HepG2 (cell line): ENCODE results near the gene GPER1. TPM values are rescaled to one million over a fixed set of nuclear protein-coding genes. Genes with fewer than 3 reads are reported as not detected.

Experiments
- AGO2 ChIP-seq: fragments of 200-400 bp; formaldehyde crosslinking; optimal IDR thresholded peaks from 2 replicates; pipeline ENCODE3; 2017; ENCODE audit warnings: mild to moderate bottlenecking, low read depth, low read length, moderate library complexity
- DNMT1 ChIP-seq: sonication (generic); formaldehyde crosslinking; IDR thresholded peaks from 2 replicates; pipeline ENCODE4 v1.5.1; 2020; ENCODE audit warnings: mild to moderate bottlenecking, missing genetic modification reagents
- HNRNPLL ChIP-seq: fragments of 200-400 bp; formaldehyde crosslinking; IDR thresholded peaks from 2 replicates; pipeline ENCODE4 v1.6.1; 2017; ENCODE audit warnings: mild to moderate bottlenecking, low read depth, low read length; ENCODE audit not compliant: poor library complexity, severe bottlenecking
- NCOA1 ChIP-seq: sonication (generic); formaldehyde crosslinking; IDR thresholded peaks from 2 replicates; pipeline ENCODE4 v1.9.0; 2021; ENCODE audit warnings: missing genetic modification reagents
- NFYC ChIP-seq: IDR thresholded peaks from 2 replicates; pipeline ENCODE4 v1.6.1; 2016; ENCODE audit warnings: missing genetic modification reagents, missing compliant biosample characterization
- NR1H2 ChIP-seq: sonication (generic); formaldehyde crosslinking; IDR thresholded peaks from 2 replicates; pipeline ENCODE4 v1.8.1; 2022; ENCODE audit warnings: low read depth, missing genetic modification reagents, borderline replicate concordance
- NRL ChIP-seq: sonication (generic); formaldehyde crosslinking; IDR thresholded peaks from 2 replicates; pipeline ENCODE4 v1.5.0; 2020; ENCODE audit warnings: missing genetic modification reagents, mild to moderate bottlenecking, moderate library complexity, borderline replicate concordance
- PCBP1 ChIP-seq: fragments of 200-400 bp; formaldehyde crosslinking; IDR thresholded peaks from 2 replicates; pipeline ENCODE4 v1.6.1; 2017; ENCODE audit warnings: mild to moderate bottlenecking, low read depth, low read length, borderline replicate concordance
- PLRG1 ChIP-seq: fragments of 450-650 bp; conservative IDR thresholded peaks from 2 replicates; pipeline ENCODE4 v1.6.1; 2016
- SRF ChIP-seq: IDR thresholded peaks from 2 replicates; pipeline ENCODE4 v1.6.1; 2011; ENCODE audit warnings: mild to moderate bottlenecking, low read depth, low read length, moderate library complexity
- TCF12 ChIP-seq, 2 experiments: fragments of 450-650 bp in 1 of 2; sonication (generic) in 1 of 2; formaldehyde crosslinking in 1 of 2; IDR thresholded peaks; 2 replicates each; pipeline versions ENCODE4 v1.6.1 to v1.8.0; 2017 to 2022; ENCODE audit warnings: antibody characterized with exemption in 1 of 2, mild to moderate bottlenecking in 1 of 2, missing genetic modification reagents in 1 of 2, moderate library complexity in 1 of 2
- ZBTB3 ChIP-seq: sonication (generic); formaldehyde crosslinking; IDR thresholded peaks from 2 replicates; pipeline ENCODE4 v1.4.0; 2020; ENCODE audit warnings: low read depth, mild to moderate bottlenecking, moderate library complexity, missing genetic modification reagents, borderline replicate concordance
- ZNF230 ChIP-seq: sonication (generic); formaldehyde crosslinking; IDR thresholded peaks from 2 replicates; pipeline ENCODE4 v1.4.0; 2020; ENCODE audit warnings: mild to moderate bottlenecking, missing genetic modification reagents
- ZNF563 ChIP-seq: sonication (generic); formaldehyde crosslinking; IDR thresholded peaks from 2 replicates; pipeline ENCODE4 v1.8.0; 2022; ENCODE audit warnings: mild to moderate bottlenecking, moderate library complexity, missing genetic modification reagents
- ZNF607 ChIP-seq: sonication (generic); formaldehyde crosslinking; IDR thresholded peaks from 2 replicates; pipeline ENCODE4 v1.5.1; 2020; ENCODE audit warnings: missing genetic modification reagents, mild to moderate bottlenecking, borderline replicate concordance
- ZNF672 ChIP-seq: sonication (generic); formaldehyde crosslinking; IDR thresholded peaks from 2 replicates; pipeline ENCODE4 v1.8.1; 2022; ENCODE audit warnings: missing genetic modification reagents
- polyA plus RNA-seq, 8 experiments: library from polyadenylated mRNA; depleted of rRNA in 3 of 8; stranded (reverse) in 7 of 8; unstranded in 1 of 8; fragments of >200 nt; fragmentation: Illumina TruSeq in 4 of 8; extraction: Trizol in 4 of 8; gene quantifications; 2 replicates each; pipeline versions ENCODE4 v1.2.1 to v1.2.3, GENCODE V29; 2011 to 2016; ENCODE audit warnings: low read depth in 4 of 8, missing spikeins in 1 of 8, mixed read lengths in 1 of 8; ENCODE audit not compliant: insufficient read depth in 1 of 8
- total RNA-seq, 5 experiments: library from RNA; depleted of rRNA; stranded (reverse); fragments of >200 nt; fragmentation: Illumina TruSeq; extraction: Trizol; gene quantifications; 2 replicates each; pipeline ENCODE4 v1.2.3, GENCODE V29; 2016; ENCODE audit warnings: low read depth in 1 of 5
- TF ChIP-seq, protein P1 (sequence below): sonication (generic); formaldehyde crosslinking; IDR thresholded peaks from 2 replicates; pipeline ENCODE4 v1.4.0; 2020; ENCODE audit warnings: mild to moderate bottlenecking, missing genetic modification reagents
- TF ChIP-seq, protein P2 (sequence below): sonication (generic); formaldehyde crosslinking; IDR thresholded peaks from one replicate; pipeline ENCODE4 v1.5.1; 2020; ENCODE audit warnings: mild to moderate bottlenecking, missing genetic modification reagents; ENCODE audit errors: not compliant biosample characterization

Gene GPER1
- total and polyA plus RNA-seq, 2 of the 13 experiments (the other 11 are each of a cell fraction or from before 2014, with no cell fraction given): 12.7 to 19.7 TPM

DNA sequence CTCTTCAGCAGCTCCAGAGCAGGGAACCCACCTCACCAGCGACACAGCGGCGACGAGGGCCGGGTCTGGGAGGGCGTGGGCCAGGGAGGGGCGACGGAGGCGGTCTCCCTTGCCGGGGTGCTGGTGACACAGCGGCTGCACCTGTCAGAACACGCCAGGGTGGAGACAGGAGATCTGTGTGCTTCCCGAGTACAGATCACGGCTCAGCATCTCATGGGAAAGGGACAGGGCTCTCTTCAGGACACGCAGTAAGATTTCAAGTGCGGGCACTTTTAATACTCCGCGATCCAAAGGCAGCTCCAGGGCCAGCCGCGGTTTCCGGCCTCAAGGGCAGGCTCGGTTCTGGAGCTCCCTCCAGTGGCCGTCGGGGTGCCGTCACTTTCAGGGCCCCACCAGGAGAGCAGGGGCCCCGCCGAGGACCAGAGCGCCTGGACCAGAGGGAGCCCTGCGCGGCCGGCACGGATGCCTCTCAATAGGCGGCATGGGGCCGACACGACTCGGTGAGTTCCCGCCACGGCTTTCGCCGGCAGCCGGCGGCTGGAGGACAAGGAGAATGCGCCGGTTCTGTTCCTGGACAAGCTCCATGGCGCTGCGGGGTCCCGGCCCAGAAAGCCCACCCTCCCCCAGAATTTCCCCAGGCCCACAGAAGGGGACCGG is 22.2 kb upstream of the GPER1 start (continued):
- TF ChIP-seq ZBTB3 (CRISPR knock-in tag): no peak
- TF ChIP-seq PCBP1: 0 out of 2 replicates have a peak, but pooled peaks have one; percentile 52
- no peak for TF ChIP-seq NCOA1 (CRISPR knock-in tag)
- no peak for TF ChIP-seq DNMT1 (CRISPR knock-in tag)
- no peak for TF ChIP-seq AGO2
- TF ChIP-seq TCF12 (IDR thresholded peaks at IDR 0.05): no peak
- TF ChIP-seq TCF12 (CRISPR knock-in tag; IDR thresholded peaks at IDR 0.05): no peak
- TF ChIP-seq PLRG1: no peak
- TF ChIP-seq ZNF563: 0 out of 2 replicates have a peak, but pooled peaks have one; percentile 56
- peak; percentile 71; the same call in 1 of the 2 replicates for TF ChIP-seq ZNF607 (CRISPR knock-in tag)
- TF ChIP-seq HNRNPLL: no peak
- no peak for TF ChIP-seq SRF
- peak; percentile 37; the same call in 1 of the 2 replicates for TF ChIP-seq NRL (CRISPR knock-in tag)
- TF ChIP-seq, protein P1, sequence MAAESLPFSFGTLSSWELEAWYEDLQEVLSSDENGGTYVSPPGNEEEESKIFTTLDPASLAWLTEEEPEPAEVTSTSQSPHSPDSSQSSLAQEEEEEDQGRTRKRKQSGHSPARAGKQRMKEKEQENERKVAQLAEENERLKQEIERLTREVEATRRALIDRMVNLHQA: no peak
- TF ChIP-seq, protein P2, sequence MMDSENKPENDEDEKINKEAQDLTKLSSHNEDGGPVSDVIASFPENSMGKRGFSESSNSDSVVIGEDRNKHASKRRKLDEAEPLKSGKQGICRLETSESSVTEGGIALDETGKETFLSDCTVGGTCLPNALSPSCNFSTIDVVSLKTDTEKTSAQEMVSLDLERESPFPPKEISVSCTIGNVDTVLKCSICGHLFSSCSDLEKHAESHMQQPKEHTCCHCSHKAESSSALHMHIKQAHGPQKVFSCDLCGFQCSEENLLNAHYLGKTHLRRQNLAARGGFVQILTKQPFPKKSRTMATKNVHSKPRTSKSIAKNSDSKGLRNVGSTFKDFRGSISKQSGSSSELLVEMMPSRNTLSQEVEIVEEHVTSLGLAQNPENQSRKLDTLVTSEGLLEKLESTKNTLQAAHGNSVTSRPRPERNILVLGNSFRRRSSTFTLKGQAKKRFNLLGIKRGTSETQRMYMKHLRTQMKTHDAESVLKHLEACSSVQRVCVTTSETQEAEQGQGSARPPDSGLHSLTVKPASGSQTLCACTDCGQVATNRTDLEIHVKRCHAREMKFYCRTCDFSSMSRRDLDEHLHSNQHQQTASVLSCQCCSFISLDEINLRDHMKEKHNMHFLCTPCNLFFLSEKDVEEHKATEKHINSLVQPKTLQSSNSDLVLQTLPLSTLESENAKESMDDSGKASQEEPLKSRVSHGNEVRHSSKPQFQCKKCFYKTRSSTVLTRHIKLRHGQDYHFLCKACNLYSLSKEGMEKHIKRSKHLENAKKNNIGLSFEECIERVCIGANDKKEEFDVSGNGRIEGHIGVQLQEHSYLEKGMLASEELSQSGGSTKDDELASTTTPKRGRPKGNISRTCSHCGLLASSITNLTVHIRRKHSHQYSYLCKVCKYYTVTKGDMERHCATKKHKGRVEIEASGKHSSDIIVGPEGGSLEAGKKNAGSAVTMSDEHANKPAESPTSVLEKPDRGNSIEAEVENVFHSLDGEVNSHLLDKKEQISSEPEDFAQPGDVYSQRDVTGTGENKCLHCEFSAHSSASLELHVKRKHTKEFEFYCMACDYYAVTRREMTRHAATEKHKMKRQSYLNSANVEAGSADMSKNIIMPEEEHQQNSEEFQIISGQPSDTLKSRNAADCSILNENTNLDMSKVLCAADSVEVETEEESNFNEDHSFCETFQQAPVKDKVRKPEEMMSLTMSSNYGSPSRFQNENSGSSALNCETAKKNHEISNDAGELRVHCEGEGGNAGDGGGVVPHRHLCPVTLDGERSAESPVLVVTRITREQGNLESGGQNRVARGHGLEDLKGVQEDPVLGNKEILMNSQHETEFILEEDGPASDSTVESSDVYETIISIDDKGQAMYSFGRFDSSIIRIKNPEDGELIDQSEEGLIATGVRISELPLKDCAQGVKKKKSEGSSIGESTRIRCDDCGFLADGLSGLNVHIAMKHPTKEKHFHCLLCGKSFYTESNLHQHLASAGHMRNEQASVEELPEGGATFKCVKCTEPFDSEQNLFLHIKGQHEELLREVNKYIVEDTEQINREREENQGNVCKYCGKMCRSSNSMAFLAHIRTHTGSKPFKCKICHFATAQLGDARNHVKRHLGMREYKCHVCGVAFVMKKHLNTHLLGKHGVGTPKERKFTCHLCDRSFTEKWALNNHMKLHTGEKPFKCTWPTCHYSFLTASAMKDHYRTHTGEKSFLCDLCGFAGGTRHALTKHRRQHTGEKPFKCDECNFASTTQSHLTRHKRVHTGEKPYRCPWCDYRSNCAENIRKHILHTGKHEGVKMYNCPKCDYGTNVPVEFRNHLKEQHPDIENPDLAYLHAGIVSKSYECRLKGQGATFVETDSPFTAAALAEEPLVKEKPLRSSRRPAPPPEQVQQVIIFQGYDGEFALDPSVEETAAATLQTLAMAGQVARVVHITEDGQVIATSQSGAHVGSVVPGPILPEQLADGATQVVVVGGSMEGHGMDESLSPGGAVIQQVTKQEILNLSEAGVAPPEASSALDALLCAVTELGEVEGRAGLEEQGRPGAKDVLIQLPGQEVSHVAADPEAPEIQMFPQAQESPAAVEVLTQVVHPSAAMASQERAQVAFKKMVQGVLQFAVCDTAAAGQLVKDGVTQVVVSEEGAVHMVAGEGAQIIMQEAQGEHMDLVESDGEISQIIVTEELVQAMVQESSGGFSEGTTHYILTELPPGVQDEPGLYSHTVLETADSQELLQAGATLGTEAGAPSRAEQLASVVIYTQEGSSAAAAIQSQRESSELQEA (CRISPR knock-in tag): no peak
- no peak for TF ChIP-seq NFYC (CRISPR knock-in tag)
- TF ChIP-seq ZNF230 (CRISPR knock-in tag): no peak
- TF ChIP-seq NR1H2 (CRISPR knock-in tag): no peak
- TF ChIP-seq ZNF672 (CRISPR knock-in tag): no peak
